ENCODE measurements around the gene TEX50.
"Not testable (repeated sequence)": the region's sequence is repeated elsewhere in the genome, so short reads cannot be mapped to it uniquely, and the experiment has no call there.

Gene TEX50

DNA sequence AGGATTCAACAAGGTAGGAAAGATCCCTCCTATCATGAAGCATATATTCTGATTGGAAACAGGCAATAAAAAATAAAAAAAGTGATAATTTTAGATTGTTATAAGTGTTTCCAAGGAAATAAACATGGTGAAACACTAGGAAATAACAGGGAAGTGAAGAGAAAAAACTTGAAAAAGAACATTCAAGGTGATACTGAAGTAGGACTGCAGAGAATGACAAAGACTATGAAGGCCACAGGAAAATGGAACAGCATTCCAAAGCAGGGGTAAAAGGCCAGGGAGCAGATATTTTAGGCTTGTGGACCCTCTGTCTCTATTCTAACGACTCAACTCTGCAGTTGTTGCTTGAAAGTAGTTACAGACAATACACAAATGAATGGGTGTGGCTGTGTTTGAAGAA lies 26.6 kb downstream of the TEX50 start:
- no peaks in the 10 kb centered on the region for H3K27me3 ChIP-seq (ENCODE audit: control insufficient read depth, insufficient read depth, low read length, poor library complexity, severe bottlenecking)
- no peak overlapping the region for H3K4me3 ChIP-seq (ENCODE audit: insufficient read depth, low read depth, low read length)
- no peaks in the 10 kb centered on the region for H3K9me3 ChIP-seq (ENCODE audit: control insufficient read depth, low read length)
- H3K36me3 ChIP-seq (ENCODE audit: control insufficient read depth, insufficient read depth, low read length), result no peaks in the 10 kb centered on the region
- WGBS, 2 experiments, result 59 to 67% methylated on average over 1 of the region's 1 CpG
- no peaks in the 10 kb centered on the region for H3K4me1 ChIP-seq (ENCODE audit: control insufficient read depth, insufficient read depth, low read length)
- no peak overlapping the region for H3K27ac ChIP-seq (ENCODE audit: insufficient read depth, low read depth, low read length, poor library complexity, severe bottlenecking)

DNA sequence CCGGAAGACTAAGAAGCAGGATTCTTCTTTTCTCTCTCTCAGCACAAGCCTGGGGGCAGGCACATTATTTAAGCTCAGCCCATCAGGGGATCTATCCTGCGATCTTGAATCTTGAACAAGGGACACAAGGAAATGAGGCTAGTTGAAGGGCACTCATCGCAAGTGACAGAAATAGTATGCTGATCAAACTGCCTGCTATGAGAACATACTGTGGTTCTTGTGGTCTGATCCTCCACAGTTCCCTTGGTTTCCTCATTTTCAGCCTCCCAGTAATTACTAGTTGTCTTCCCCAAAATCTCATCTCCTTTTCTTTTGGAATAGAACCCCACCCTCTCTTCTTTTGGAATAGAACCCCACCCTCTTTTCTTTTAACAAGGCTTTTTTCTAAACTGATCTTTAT lies 28.0 kb downstream of the TEX50 start:
- Histone ChIP-seq H3K27ac (ENCODE audit: insufficient read depth, low read depth, low read length, poor library complexity, severe bottlenecking) (no peak overlapping the region), H3K9me3 (ENCODE audit: control insufficient read depth, low read length) (no peaks in the 10 kb centered on the region), H3K27me3 (ENCODE audit: control insufficient read depth, insufficient read depth, low read length, poor library complexity, severe bottlenecking) (no peaks in the 10 kb centered on the region), H3K36me3 (ENCODE audit: control insufficient read depth, insufficient read depth, low read length) (no peaks in the 10 kb centered on the region), H3K4me1 (ENCODE audit: control insufficient read depth, insufficient read depth, low read length) (no peaks in the 10 kb centered on the region), H3K4me3 (ENCODE audit: insufficient read depth, low read depth, low read length) (no peak overlapping the region)
- WGBS, 2 experiments, result 93% methylated on average over 3 of the region's 3 CpGs

- 89 to 90% methylated on average over 2 of the region's 3 CpGs for WGBS, 2 experiments
- no peaks in the 10 kb centered on the region for H3K9me3 ChIP-seq (ENCODE audit: control insufficient read depth, low read length)
- H3K27me3 ChIP-seq (ENCODE audit: control insufficient read depth, insufficient read depth, low read length, poor library complexity, severe bottlenecking), result peaks cover 6% of the 10 kb centered on the region
- no peak overlapping the region for H3K4me3 ChIP-seq (ENCODE audit: insufficient read depth, low read depth, low read length)
- H3K36me3 ChIP-seq (ENCODE audit: control insufficient read depth, insufficient read depth, low read length), result no peaks in the 10 kb centered on the region
- H3K27ac ChIP-seq (ENCODE audit: insufficient read depth, low read depth, low read length, poor library complexity, severe bottlenecking), result no peak overlapping the region
- peaks cover 10% of the 10 kb centered on the region for H3K4me1 ChIP-seq (ENCODE audit: control insufficient read depth, insufficient read depth, low read length)
These were observed 31.5 kb downstream of the TEX50 start for GRCh38 chr1:173666646-173667045.

DNA sequence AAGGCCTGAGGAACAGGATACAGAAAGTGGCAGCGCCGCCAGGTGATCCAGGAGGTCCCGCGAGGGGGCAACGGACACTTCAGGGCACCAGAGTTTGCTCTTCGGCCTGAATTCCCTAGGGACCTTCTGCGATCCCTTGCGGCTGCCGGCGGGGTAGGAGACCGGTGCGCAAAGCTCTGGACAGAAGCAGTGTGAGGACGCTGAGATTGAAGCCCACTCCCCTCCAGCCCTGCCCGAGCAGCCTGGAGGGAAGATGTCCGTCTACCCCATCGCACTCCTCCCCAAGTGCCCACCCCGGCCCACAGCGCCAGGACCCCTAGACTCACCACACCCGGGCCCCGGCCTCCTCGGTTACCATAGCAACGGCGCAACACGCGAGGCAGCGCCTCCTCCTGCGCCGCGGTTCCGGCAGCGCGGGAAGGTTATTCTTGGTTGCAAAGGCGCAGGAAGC lies 34.4 kb downstream of the TEX50 start, which contains the start of gene ANKRD45:
Gene ANKRD45, minus strand, starts transcription at position 361 of the 451 bp plus-strand sequence. CDS start 10,433 bp downstream, outside the sequence.
- Histone ChIP-seq H3K9me3 (ENCODE audit: control insufficient read depth, low read length) (no peaks in the 10 kb centered on the region), H3K36me3 (ENCODE audit: control insufficient read depth, insufficient read depth, low read length) (no peaks in the 10 kb centered on the region), H3K27me3 (ENCODE audit: control insufficient read depth, insufficient read depth, low read length, poor library complexity, severe bottlenecking) (peaks cover 6% of the 10 kb centered on the region), H3K4me1 (ENCODE audit: control insufficient read depth, insufficient read depth, low read length) (peaks cover 10% of the 10 kb centered on the region), H3K4me3 (ENCODE audit: insufficient read depth, low read depth, low read length) (peak within 1 kb of the TSS; percentile 54), H3K27ac (ENCODE audit: insufficient read depth, low read depth, low read length, poor library complexity, severe bottlenecking) (no peak within 1 kb of the TSS)
- WGBS, 2 experiments, result 2% methylated on average over 33 of the region's 33 CpGs

GRCh38 chr1:173674496-173674895 lies 39.4 kb downstream of the TEX50 start:
- H3K9me3 ChIP-seq (ENCODE audit: control insufficient read depth, low read length); H3K27ac ChIP-seq (ENCODE audit: insufficient read depth, low read depth, low read length, poor library complexity, severe bottlenecking); H3K27me3 ChIP-seq (ENCODE audit: control insufficient read depth, insufficient read depth, low read length, poor library complexity, severe bottlenecking); H3K4me1 ChIP-seq (ENCODE audit: control insufficient read depth, insufficient read depth, low read length); H3K36me3 ChIP-seq (ENCODE audit: control insufficient read depth, insufficient read depth, low read length); H3K4me3 ChIP-seq (ENCODE audit: insufficient read depth, low read depth, low read length): not testable (repeated sequence)
- 89 to 98% methylated on average over 2 of the region's 2 CpGs for WGBS, 2 experiments

DNA sequence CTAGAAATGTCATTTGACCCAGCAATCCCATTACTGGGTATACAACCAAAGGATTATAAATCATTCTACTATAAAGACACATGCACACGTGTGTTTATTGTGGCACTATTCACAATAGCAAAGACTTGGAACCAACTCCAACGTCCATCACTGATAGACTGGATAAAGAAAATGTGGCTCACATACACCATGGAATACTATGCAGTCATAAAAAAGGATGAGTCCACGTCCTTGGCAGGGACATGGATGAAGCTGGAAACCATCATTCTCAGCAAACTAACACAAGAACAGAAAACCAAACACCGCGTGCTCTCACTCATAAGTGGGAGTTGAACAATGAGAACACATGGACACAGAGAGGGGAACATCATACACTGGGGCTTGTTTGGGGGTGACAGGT lies 45.0 kb downstream of the TEX50 start:
- H3K36me3 ChIP-seq (ENCODE audit: control insufficient read depth, insufficient read depth, low read length); H3K27ac ChIP-seq (ENCODE audit: insufficient read depth, low read depth, low read length, poor library complexity, severe bottlenecking); H3K4me1 ChIP-seq (ENCODE audit: control insufficient read depth, insufficient read depth, low read length); H3K4me3 ChIP-seq (ENCODE audit: insufficient read depth, low read depth, low read length); H3K9me3 ChIP-seq (ENCODE audit: control insufficient read depth, low read length); H3K27me3 ChIP-seq (ENCODE audit: control insufficient read depth, insufficient read depth, low read length, poor library complexity, severe bottlenecking): not testable (repeated sequence)
- WGBS, 2 experiments, result 83 to 97% methylated on average over 5 of the region's 5 CpGs

DNA sequence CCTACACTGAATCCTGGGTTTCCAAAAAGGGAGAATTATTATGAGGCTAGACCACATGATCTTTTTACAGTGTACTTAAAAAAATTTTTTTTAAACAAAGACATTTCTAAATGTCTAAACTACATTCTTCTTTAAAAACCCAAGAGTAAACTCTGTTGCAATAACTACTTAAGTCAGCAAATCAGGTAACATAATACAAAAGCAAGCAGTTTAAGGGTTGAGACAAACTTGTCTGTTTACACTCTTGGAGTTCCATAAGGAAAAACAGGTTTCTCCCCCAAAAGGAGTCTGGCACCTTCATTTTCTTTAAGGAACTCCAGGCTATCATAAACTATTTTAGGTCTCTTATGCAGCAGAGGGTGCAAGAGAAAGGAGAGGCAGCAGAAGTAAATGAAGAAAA lies 47.0 kb downstream of the TEX50 start:
- Histone ChIP-seq H3K27me3 (ENCODE audit: control insufficient read depth, insufficient read depth, low read length, poor library complexity, severe bottlenecking) (no peaks in the 10 kb centered on the region), H3K9me3 (ENCODE audit: control insufficient read depth, low read length) (no peaks in the 10 kb centered on the region), H3K36me3 (ENCODE audit: control insufficient read depth, insufficient read depth, low read length) (no peaks in the 10 kb centered on the region), H3K27ac (ENCODE audit: insufficient read depth, low read depth, low read length, poor library complexity, severe bottlenecking) (no peak overlapping the region), H3K4me1 (ENCODE audit: control insufficient read depth, insufficient read depth, low read length) (no peaks in the 10 kb centered on the region), H3K4me3 (ENCODE audit: insufficient read depth, low read depth, low read length) (no peak overlapping the region)

GRCh38 chr1:173683838-173684237 lies 48.7 kb downstream of the TEX50 start:
- H3K4me3 ChIP-seq (ENCODE audit: insufficient read depth, low read depth, low read length); H3K27me3 ChIP-seq (ENCODE audit: control insufficient read depth, insufficient read depth, low read length, poor library complexity, severe bottlenecking); H3K27ac ChIP-seq (ENCODE audit: insufficient read depth, low read depth, low read length, poor library complexity, severe bottlenecking); H3K9me3 ChIP-seq (ENCODE audit: control insufficient read depth, low read length); H3K4me1 ChIP-seq (ENCODE audit: control insufficient read depth, insufficient read depth, low read length); H3K36me3 ChIP-seq (ENCODE audit: control insufficient read depth, insufficient read depth, low read length): not testable (repeated sequence)
- WGBS, 2 experiments, result 89 to 90% methylated on average over 4 of the region's 4 CpGs

GRCh38 chr1:173685121-173685520 lies 50.0 kb downstream of the TEX50 start:
- H3K4me1 ChIP-seq (ENCODE audit: control insufficient read depth, insufficient read depth, low read length); H3K9me3 ChIP-seq (ENCODE audit: control insufficient read depth, low read length); H3K36me3 ChIP-seq (ENCODE audit: control insufficient read depth, insufficient read depth, low read length); H3K27ac ChIP-seq (ENCODE audit: insufficient read depth, low read depth, low read length, poor library complexity, severe bottlenecking); H3K27me3 ChIP-seq (ENCODE audit: control insufficient read depth, insufficient read depth, low read length, poor library complexity, severe bottlenecking); H3K4me3 ChIP-seq (ENCODE audit: insufficient read depth, low read depth, low read length): not testable (repeated sequence)
- 89 to 91% methylated on average over 2 of the region's 3 CpGs for WGBS, 2 experiments
